Measurements from ENCODE around the gene TNFRSF19. TPM values are rescaled to one million over a fixed set of nuclear protein-coding genes. Genes with fewer than 3 reads are reported as not detected.

Gene TNFRSF19
- total and polyA plus RNA-seq, 2 of the 13 experiments (the other 11 are each of a cell fraction or from before 2014, with no cell fraction given), result 75.3 to 77.7 TPM

GRCh38 chr13:23578411-23579071 is 8.3 kb downstream of the TNFRSF19 start (continued):
- no peak for TF ChIP-seq ZNF318 (CRISPR knock-in tag; IDR thresholded peaks at IDR 0.05)
- TF ChIP-seq ZNF235 (CRISPR knock-in tag; IDR thresholded peaks at IDR 0.05; ENCODE audit: borderline replicate concordance), result no peak
- TF ChIP-seq, protein P1, sequence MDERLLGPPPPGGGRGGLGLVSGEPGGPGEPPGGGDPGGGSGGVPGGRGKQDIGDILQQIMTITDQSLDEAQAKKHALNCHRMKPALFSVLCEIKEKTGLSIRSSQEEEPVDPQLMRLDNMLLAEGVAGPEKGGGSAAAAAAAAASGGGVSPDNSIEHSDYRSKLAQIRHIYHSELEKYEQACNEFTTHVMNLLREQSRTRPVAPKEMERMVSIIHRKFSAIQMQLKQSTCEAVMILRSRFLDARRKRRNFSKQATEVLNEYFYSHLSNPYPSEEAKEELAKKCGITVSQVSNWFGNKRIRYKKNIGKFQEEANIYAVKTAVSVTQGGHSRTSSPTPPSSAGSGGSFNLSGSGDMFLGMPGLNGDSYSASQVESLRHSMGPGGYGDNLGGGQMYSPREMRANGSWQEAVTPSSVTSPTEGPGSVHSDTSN (CRISPR knock-in tag; IDR thresholded peaks at IDR 0.05), result no peak
- 0 out of 2 replicates have a peak, but pooled peaks have one; percentile 14 for TF ChIP-seq BHLHE40 (IDR thresholded peaks at IDR 0.05; ENCODE audit: low read length)
- TF ChIP-seq FOXM1 (CRISPR knock-in tag; IDR thresholded peaks at IDR 0.05), result no peak
- TF ChIP-seq ATF3 (CRISPR knock-in tag; IDR thresholded peaks at IDR 0.05), result no peak
- TF ChIP-seq, protein P2, sequence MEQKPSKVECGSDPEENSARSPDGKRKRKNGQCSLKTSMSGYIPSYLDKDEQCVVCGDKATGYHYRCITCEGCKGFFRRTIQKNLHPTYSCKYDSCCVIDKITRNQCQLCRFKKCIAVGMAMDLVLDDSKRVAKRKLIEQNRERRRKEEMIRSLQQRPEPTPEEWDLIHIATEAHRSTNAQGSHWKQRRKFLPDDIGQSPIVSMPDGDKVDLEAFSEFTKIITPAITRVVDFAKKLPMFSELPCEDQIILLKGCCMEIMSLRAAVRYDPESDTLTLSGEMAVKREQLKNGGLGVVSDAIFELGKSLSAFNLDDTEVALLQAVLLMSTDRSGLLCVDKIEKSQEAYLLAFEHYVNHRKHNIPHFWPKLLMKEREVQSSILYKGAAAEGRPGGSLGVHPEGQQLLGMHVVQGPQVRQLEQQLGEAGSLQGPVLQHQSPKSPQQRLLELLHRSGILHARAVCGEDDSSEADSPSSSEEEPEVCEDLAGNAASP (CRISPR knock-in tag; IDR thresholded peaks at IDR 0.05; ENCODE audit: borderline replicate concordance), result no peak
- no peak for TF ChIP-seq CENPX (CRISPR knock-in tag; IDR thresholded peaks at IDR 0.05)
- TF ChIP-seq, protein P3, sequence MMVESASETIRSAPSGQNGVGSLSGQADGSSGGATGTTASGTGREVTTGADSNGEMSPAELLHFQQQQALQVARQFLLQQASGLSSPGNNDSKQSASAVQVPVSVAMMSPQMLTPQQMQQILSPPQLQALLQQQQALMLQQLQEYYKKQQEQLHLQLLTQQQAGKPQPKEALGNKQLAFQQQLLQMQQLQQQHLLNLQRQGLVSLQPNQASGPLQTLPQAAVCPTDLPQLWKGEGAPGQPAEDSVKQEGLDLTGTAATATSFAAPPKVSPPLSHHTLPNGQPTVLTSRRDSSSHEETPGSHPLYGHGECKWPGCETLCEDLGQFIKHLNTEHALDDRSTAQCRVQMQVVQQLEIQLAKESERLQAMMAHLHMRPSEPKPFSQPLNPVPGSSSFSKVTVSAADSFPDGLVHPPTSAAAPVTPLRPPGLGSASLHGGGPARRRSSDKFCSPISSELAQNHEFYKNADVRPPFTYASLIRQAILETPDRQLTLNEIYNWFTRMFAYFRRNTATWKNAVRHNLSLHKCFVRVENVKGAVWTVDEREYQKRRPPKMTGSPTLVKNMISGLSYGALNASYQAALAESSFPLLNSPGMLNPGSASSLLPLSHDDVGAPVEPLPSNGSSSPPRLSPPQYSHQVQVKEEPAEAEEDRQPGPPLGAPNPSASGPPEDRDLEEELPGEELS (CRISPR knock-in tag; IDR thresholded peaks at IDR 0.05), result 0 out of 2 replicates have a peak, but pooled peaks have one; percentile 19
- 0 out of 2 replicates have a peak, but pooled peaks have one; percentile 12 for TF ChIP-seq SALL2 (CRISPR knock-in tag; IDR thresholded peaks at IDR 0.05)
- TF ChIP-seq ZNF768 (CRISPR knock-in tag; IDR thresholded peaks at IDR 0.05), result peak; percentile 69; the same call in 1 of the 2 replicates
- no peak for TF ChIP-seq ZNF678 (CRISPR knock-in tag; IDR thresholded peaks at IDR 0.05)
- no peak for TF ChIP-seq GZF1 (CRISPR knock-in tag; IDR thresholded peaks at IDR 0.05)
- no peak for TF ChIP-seq TAF15 (IDR thresholded peaks at IDR 0.05; ENCODE audit: low read depth, low read length, poor library complexity, severe bottlenecking)
- no peak for TF ChIP-seq ZNF75D (CRISPR knock-in tag; IDR thresholded peaks at IDR 0.05; ENCODE audit: borderline replicate concordance)
- TF ChIP-seq ZNF772 (CRISPR knock-in tag; IDR thresholded peaks at IDR 0.05), result no peak; the same call in 1 of the 2 replicates
